Chondrocyte (in vitro differentiated cells): ENCODE results near the gene SAMD5. TPM values are rescaled to one million over a fixed set of nuclear protein-coding genes. Genes with fewer than 3 reads are reported as not detected.

Experiments used
- DNase-seq: peaks from one replicate; pipeline ENCODE4 v3.0.0; 2021; ENCODE audit warnings: mixed read lengths, low spot score
- H3K27ac Mint-ChIP-seq: one replicate; pipeline ENCODE4 v1.8.0; 2021; ENCODE audit warnings: mild to moderate bottlenecking, moderate library complexity, mixed read lengths; ENCODE audit not compliant: unreplicated experiment
- H3K27me3 Mint-ChIP-seq: 2 replicates; pipeline ENCODE4 v1.8.0; 2021; ENCODE audit warnings: low read depth, mixed read lengths
- H3K36me3 Mint-ChIP-seq: 2 replicates; pipeline ENCODE4 v1.8.0; 2021; ENCODE audit warnings: low read depth, mixed read lengths
- H3K4me1 Mint-ChIP-seq: 2 replicates; pipeline ENCODE4 v1.8.0; 2021; ENCODE audit warnings: low read depth, mild to moderate bottlenecking, mixed read lengths
- H3K4me3 Mint-ChIP-seq: one replicate; pipeline ENCODE4 v1.8.0; 2021; ENCODE audit warnings: mild to moderate bottlenecking, moderate library complexity, mixed read lengths; ENCODE audit not compliant: unreplicated experiment
- H3K9me3 Mint-ChIP-seq: 2 replicates; pipeline ENCODE4 v1.8.0; 2021; ENCODE audit warnings: low read depth, mixed read lengths
- total RNA-seq: library from RNA; stranded (reverse); gene quantifications from 3 replicates; pipeline ENCODE4 v1.2.1, GENCODE V29; 2021
- TF ChIP-seq, protein P1 (sequence below): fragments of 200-600 bp; sonication (generic); IDR thresholded peaks from 2 replicates; pipeline ENCODE4 v1.5.0; 2021; ENCODE audit warnings: antibody characterized with exemption, mild to moderate bottlenecking, moderate library complexity

Gene SAMD5
- total RNA-seq, 1 donor from 2014 or later: 9.2 TPM

DNA sequence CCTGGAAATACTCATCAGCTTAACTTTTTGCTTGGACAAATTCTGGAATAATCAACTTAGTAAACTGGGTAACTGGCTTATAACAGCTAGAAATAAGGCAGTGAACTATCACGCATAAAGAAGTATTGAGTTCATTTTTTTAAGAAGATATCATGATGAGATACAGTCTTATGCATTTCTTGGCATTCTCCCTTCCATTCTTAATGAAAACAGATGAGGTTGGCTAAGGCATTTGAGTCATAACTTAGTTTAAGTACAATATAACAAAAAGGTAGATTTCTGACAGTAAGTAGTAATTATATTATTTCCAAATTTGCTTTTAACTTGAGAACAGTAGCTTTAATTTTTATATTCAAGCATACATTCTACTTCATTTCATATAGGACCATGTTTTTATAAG, 56.1 kb downstream of the SAMD5 start:
- peaks cover 2% of the 10 kb centered on the region for H3K36me3 Mint-ChIP-seq
- H3K27me3 Mint-ChIP-seq: no peaks in the 10 kb centered on the region
- no peak for DNase-seq
- no peak overlapping the region for H3K27ac Mint-ChIP-seq
- no peak overlapping the region for H3K4me3 Mint-ChIP-seq
- TF ChIP-seq, protein P1, sequence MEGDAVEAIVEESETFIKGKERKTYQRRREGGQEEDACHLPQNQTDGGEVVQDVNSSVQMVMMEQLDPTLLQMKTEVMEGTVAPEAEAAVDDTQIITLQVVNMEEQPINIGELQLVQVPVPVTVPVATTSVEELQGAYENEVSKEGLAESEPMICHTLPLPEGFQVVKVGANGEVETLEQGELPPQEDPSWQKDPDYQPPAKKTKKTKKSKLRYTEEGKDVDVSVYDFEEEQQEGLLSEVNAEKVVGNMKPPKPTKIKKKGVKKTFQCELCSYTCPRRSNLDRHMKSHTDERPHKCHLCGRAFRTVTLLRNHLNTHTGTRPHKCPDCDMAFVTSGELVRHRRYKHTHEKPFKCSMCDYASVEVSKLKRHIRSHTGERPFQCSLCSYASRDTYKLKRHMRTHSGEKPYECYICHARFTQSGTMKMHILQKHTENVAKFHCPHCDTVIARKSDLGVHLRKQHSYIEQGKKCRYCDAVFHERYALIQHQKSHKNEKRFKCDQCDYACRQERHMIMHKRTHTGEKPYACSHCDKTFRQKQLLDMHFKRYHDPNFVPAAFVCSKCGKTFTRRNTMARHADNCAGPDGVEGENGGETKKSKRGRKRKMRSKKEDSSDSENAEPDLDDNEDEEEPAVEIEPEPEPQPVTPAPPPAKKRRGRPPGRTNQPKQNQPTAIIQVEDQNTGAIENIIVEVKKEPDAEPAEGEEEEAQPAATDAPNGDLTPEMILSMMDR: no peak
- H3K4me1 Mint-ChIP-seq: peaks cover 20% of the 10 kb centered on the region
- H3K9me3 Mint-ChIP-seq: no peaks in the 10 kb centered on the region

- Mint-ChIP-seq H3K36me3 (peaks cover 2% of the 10 kb centered on the region), H3K4me3 (no peak overlapping the region), H3K27ac (no peak overlapping the region), H3K27me3 (no peaks in the 10 kb centered on the region), H3K9me3 (no peaks in the 10 kb centered on the region), H3K4me1 (peaks cover 17% of the 10 kb centered on the region)
- no peak for DNase-seq
- TF ChIP-seq, protein P1: no peak
These were observed 57.9 kb downstream of the SAMD5 start for GRCh38 chr6:147566244-147566898.

DNA sequence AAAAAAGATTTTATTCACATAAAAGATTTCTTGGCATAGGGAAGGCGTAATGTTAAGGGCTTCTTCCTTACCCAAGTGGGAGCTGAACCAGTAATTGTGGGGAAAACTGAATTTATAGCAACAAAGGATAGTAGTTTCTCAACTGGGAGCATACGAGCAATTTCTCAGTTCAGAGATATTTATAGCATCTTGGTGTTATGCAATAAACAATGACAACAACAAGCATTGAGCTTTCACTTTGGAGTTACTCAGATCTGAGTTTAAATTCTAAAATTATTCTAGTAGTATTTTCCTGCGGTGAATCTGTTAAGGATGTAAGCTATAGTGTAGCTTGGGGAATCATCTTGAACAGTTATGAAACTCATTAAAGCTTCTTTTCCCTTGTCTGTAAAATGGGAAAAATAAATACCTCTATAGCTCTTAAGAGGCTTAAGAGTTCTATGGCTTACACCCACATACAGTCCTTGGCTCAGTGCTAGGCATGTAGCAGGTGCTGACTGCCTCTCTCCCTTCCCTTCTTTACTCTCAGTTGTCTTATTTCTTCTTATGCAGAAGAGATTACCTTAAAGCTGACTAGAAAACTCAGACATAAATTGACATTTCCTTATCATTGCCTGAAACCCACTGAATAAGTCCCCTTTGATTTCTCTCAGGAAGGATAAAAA, 58.8 kb downstream of the SAMD5 start:
- no peak for DNase-seq
- H3K27ac Mint-ChIP-seq: no peak overlapping the region
- TF ChIP-seq, protein P1: no peak
- no peak overlapping the region for H3K4me3 Mint-ChIP-seq
- H3K4me1 Mint-ChIP-seq: peaks cover 17% of the 10 kb centered on the region
- no peaks in the 10 kb centered on the region for H3K9me3 Mint-ChIP-seq
- H3K27me3 Mint-ChIP-seq: no peaks in the 10 kb centered on the region
- peaks cover 2% of the 10 kb centered on the region for H3K36me3 Mint-ChIP-seq

- H3K27me3 Mint-ChIP-seq: no peaks in the 10 kb centered on the region
- DNase-seq: no peak
- H3K4me3 Mint-ChIP-seq: no peak overlapping the region
- TF ChIP-seq, protein P1: no peak
- H3K36me3 Mint-ChIP-seq: peaks cover 2% of the 10 kb centered on the region
- H3K9me3 Mint-ChIP-seq: no peaks in the 10 kb centered on the region
- peaks cover 4% of the 10 kb centered on the region for H3K4me1 Mint-ChIP-seq
- H3K27ac Mint-ChIP-seq: no peak overlapping the region
These were observed 61.3 kb downstream of the SAMD5 start for GRCh38 chr6:147569788-147570187.

GRCh38 chr6:147570681-147571080, 62.2 kb downstream of the SAMD5 start:
- no peak for DNase-seq

More at GRCh38 chr6:147570681-147571080, 62.2 kb downstream of the SAMD5 start:
- Mint-ChIP-seq H3K4me3 (no peak overlapping the region), H3K27me3 (no peaks in the 10 kb centered on the region), H3K9me3 (no peaks in the 10 kb centered on the region), H3K36me3 (no peaks in the 10 kb centered on the region), H3K27ac (no peak overlapping the region), H3K4me1 (peaks cover 4% of the 10 kb centered on the region)
- TF ChIP-seq, protein P1: no peak
